ENCODE results near the gene ARHGAP23. TPM values are rescaled to one million over a fixed set of nuclear protein-coding genes. Genes with fewer than 3 reads are reported as not detected.

Gene ARHGAP23
- total RNA-seq, 1 experiment from 2014 or later = 83.5 TPM

DNA sequence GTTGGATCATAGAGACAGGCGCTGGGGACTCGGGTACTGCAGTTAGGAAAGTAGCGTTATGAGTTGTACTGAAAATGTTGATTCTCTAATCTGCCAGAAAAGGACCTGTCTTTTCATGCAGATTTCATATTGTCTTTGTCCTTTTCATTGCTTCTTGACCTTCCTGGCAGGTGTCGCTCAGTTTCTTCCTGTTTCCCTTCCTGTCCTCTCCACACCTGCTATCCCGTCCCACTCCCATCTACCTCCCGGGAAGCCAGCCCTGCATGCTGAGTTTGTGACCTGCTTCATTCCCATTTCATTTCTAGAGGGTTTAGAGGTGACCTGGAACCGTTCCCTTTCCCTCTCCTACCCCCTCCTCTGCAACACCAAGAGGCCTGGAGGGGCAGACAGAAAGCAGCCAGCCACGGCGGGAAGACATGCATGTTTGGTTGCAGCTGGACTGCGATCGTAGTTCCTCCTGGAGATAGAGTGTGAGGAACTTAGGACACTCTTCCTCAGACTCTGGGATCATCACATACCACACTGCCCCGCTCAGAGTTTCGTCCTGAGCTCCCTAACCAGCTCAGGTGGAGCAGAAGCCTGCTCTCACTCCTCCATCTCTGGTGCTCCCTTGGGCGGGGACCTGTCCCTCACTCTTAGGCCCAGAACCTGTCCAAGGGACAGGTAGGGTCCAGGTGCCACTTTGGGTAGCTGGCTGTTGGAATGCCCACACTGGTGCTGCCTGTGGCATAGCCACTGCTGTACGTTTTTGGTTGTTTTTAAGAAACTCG lies 23.9 kb upstream of the ARHGAP23 start:
- no peak for DNase-seq
- H3K4me3 ChIP-seq (ENCODE audit: low read depth, low read length) = no peak overlapping the region
- intact Hi-C loops (cut with micrococcal nuclease; ENCODE audit: unreplicated experiment) = no loop called here
- POLR2A ChIA-PET = interaction anchor here (0.6 kb wide), 2 partner anchors 10 to 48 kb away, joined by 3 to 10 read pairs; no protein-coding TSS in a partner anchor
- Mint-ChIP-seq H3K36me3 (ENCODE audit: insufficient read depth, unreplicated experiment) (peaks cover 6% of the 10 kb centered on the region), H3K27ac (ENCODE audit: unreplicated experiment) (no peak overlapping the region), H3K27me3 (ENCODE audit: insufficient read depth, unreplicated experiment) (no peaks in the 10 kb centered on the region), H3K9me3 (ENCODE audit: unreplicated experiment) (no peaks in the 10 kb centered on the region), H3K4me3 (ENCODE audit: unreplicated experiment) (no peak overlapping the region), H3K4me1 (ENCODE audit: low read depth, unreplicated experiment) (no peaks in the 10 kb centered on the region)
- H3K27me3 ChIP-seq (replicated peaks; ENCODE audit: control insufficient read depth, insufficient read depth, low read length) = no peaks in the 10 kb centered on the region
- H3K9me3 ChIP-seq = no peaks in the 10 kb centered on the region
- no peaks in the 10 kb centered on the region for H3K36me3 ChIP-seq (ENCODE audit: control insufficient read depth, insufficient read depth, low read length)
- BruUV-seq (replicated peaks) = no TSS peak
- H3K4me1 ChIP-seq = no peaks in the 10 kb centered on the region
- CTCF ChIA-PET = interaction anchor here (0.6 to 2.3 kb wide), 4 partner anchors 10 to 57 kb away, joined by 3 to 11 read pairs (median 6); no protein-coding TSS in a partner anchor
- TF ChIP-seq, protein P1, sequence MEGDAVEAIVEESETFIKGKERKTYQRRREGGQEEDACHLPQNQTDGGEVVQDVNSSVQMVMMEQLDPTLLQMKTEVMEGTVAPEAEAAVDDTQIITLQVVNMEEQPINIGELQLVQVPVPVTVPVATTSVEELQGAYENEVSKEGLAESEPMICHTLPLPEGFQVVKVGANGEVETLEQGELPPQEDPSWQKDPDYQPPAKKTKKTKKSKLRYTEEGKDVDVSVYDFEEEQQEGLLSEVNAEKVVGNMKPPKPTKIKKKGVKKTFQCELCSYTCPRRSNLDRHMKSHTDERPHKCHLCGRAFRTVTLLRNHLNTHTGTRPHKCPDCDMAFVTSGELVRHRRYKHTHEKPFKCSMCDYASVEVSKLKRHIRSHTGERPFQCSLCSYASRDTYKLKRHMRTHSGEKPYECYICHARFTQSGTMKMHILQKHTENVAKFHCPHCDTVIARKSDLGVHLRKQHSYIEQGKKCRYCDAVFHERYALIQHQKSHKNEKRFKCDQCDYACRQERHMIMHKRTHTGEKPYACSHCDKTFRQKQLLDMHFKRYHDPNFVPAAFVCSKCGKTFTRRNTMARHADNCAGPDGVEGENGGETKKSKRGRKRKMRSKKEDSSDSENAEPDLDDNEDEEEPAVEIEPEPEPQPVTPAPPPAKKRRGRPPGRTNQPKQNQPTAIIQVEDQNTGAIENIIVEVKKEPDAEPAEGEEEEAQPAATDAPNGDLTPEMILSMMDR (IDR thresholded peaks at IDR 0.05; ENCODE audit: insufficient read depth in 1 of 2, low read depth in 1 of 2, low read length in 1 of 2, severe bottlenecking in 1 of 2, unreplicated experiment in 1 of 2) = no peak

DNA sequence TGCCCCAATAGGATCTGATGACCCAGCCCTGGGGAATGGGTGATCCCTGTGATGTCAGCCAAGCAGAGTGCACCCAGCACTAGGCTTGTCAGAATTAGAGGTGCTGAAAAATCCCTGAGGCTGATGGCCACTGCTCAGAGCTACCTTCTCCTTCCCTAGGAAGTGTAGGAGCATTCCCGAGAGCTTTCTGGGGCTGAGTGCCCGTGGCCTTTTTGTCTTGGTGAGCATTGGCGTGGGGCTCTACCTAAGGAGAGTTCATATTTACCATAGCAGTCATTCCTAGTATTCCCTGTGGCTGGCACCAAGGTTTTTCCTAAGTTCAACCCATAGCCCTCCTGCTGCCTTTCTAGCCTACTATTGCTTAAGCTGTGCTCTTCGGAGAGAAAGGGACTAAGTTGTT lies 22.6 kb upstream of the ARHGAP23 start:
- H3K36me3 Mint-ChIP-seq (ENCODE audit: insufficient read depth, unreplicated experiment) = peaks cover 6% of the 10 kb centered on the region
- no peak overlapping the region for H3K27ac Mint-ChIP-seq (ENCODE audit: unreplicated experiment)
- intact Hi-C loops (cut with micrococcal nuclease; ENCODE audit: unreplicated experiment) = no loop called here
- H3K27me3 ChIP-seq (replicated peaks; ENCODE audit: control insufficient read depth, insufficient read depth, low read length) = no peaks in the 10 kb centered on the region
- BruUV-seq (replicated peaks) = no TSS peak
- ChIA-PET POLR2A (no interaction called here), CTCF (no interaction called here)
- no peaks in the 10 kb centered on the region for H3K36me3 ChIP-seq (ENCODE audit: control insufficient read depth, insufficient read depth, low read length)
- no peaks in the 10 kb centered on the region for H3K4me1 ChIP-seq
- H3K4me3 Mint-ChIP-seq (ENCODE audit: unreplicated experiment) = no peak overlapping the region
- H3K9me3 Mint-ChIP-seq (ENCODE audit: unreplicated experiment) = no peaks in the 10 kb centered on the region
- no peaks in the 10 kb centered on the region for H3K4me1 Mint-ChIP-seq (ENCODE audit: low read depth, unreplicated experiment)
- no peak for DNase-seq
- no peak overlapping the region for H3K4me3 ChIP-seq (ENCODE audit: low read depth, low read length)
- TF ChIP-seq, protein P1 (IDR thresholded peaks at IDR 0.05; ENCODE audit: insufficient read depth in 1 of 2, low read depth in 1 of 2, low read length in 1 of 2, severe bottlenecking in 1 of 2, unreplicated experiment in 1 of 2) = no peak
- H3K27me3 Mint-ChIP-seq (ENCODE audit: insufficient read depth, unreplicated experiment) = no peaks in the 10 kb centered on the region
- no peaks in the 10 kb centered on the region for H3K9me3 ChIP-seq

DNA sequence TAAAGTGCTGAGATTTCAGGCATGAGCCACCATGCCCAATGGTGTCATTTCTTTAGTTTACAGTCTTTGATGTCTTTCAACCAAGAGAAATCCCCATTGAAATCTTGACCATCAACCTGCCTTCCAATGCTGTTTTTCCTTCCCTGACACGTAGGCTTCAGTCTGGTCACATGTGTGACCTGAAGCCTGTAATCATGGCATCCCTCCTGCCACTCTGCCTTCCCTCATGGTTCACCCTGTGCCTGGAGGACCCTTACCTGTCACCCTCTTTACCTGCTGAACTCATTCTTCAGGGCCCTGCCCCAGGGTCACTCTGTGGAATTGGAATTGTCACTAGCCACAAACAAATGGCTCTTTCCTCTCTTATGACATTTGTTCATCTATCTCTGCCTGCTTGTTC lies 18.1 kb upstream of the ARHGAP23 start:
- Histone ChIP-seq H3K4me1 (peaks cover 5% of the 10 kb centered on the region), H3K9me3 (no peaks in the 10 kb centered on the region), H3K27me3 (replicated peaks; ENCODE audit: control insufficient read depth, insufficient read depth, low read length) (no peaks in the 10 kb centered on the region), H3K4me3 (ENCODE audit: low read depth, low read length) (no peak overlapping the region), H3K36me3 (ENCODE audit: control insufficient read depth, insufficient read depth, low read length) (no peaks in the 10 kb centered on the region)
- ChIA-PET CTCF (no interaction called here), POLR2A (no interaction called here)
- Mint-ChIP-seq H3K36me3 (ENCODE audit: insufficient read depth, unreplicated experiment) (peaks cover 3% of the 10 kb centered on the region), H3K27me3 (ENCODE audit: insufficient read depth, unreplicated experiment) (no peaks in the 10 kb centered on the region), H3K27ac (ENCODE audit: unreplicated experiment) (no peak overlapping the region), H3K4me1 (ENCODE audit: low read depth, unreplicated experiment) (no peaks in the 10 kb centered on the region), H3K4me3 (ENCODE audit: unreplicated experiment) (no peak overlapping the region), H3K9me3 (ENCODE audit: unreplicated experiment) (no peaks in the 10 kb centered on the region)
- no peak for DNase-seq
- TF ChIP-seq, protein P1 (IDR thresholded peaks at IDR 0.05; ENCODE audit: insufficient read depth in 1 of 2, low read depth in 1 of 2, low read length in 1 of 2, severe bottlenecking in 1 of 2, unreplicated experiment in 1 of 2) = no peak
- intact Hi-C loops (cut with micrococcal nuclease; ENCODE audit: unreplicated experiment) = no loop called here
- no TSS peak for BruUV-seq (replicated peaks)
